Mucosa of stomach (tissue), 1 donor: ENCODE results near the gene MACROD2.

Source experiments
- H3K27me3 ChIP-seq: one replicate; pipeline ENCODE4 v1.7.0; 2013; ENCODE audit warnings: mild to moderate bottlenecking, low read length; ENCODE audit not compliant: control insufficient read depth, insufficient read depth
- H3K36me3 ChIP-seq: one replicate; pipeline ENCODE4 v1.7.0; 2013; ENCODE audit warnings: low read length; ENCODE audit not compliant: control insufficient read depth, insufficient read depth
- H3K4me1 ChIP-seq: one replicate; pipeline ENCODE4 v1.7.0; 2013; ENCODE audit warnings: mild to moderate bottlenecking, low read length; ENCODE audit not compliant: control insufficient read depth, insufficient read depth
- H3K4me3 ChIP-seq: one replicate; pipeline ENCODE4 v1.7.0; 2013; ENCODE audit warnings: low read length
- H3K9ac ChIP-seq: one replicate; pipeline ENCODE4 v1.7.0; 2013; ENCODE audit warnings: mild to moderate bottlenecking, low read length, moderate library complexity
- H3K9me3 ChIP-seq: one replicate; pipeline ENCODE4 v1.7.0; 2013; ENCODE audit warnings: mild to moderate bottlenecking, low read length, moderate library complexity; ENCODE audit not compliant: control insufficient read depth
- donor health status: Pancreatic carcinoma.

Gene MACROD2

DNA sequence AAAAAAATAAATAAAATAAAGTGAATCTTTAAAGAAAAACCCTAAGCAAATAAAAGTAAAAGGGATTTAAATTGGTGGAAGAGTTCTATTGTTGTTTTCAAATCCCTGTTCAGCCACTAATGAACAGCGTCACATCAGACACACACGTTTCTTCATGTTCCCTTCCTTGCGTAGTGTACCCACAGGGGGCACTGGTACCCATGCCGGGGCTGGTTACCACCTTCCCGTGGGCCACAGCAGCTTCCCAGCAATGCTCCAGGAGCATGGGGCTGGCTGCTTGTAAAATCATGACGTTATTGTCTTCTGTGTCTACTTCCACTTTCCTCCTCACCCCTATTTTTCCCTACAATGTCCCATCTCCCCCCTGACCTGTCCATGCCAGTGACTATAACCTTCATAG lies 1589.2 kb downstream of the MACROD2 start:
- no peak overlapping the region for H3K9ac ChIP-seq
- no peaks in the 10 kb centered on the region for H3K9me3 ChIP-seq
- H3K27me3 ChIP-seq: no peaks in the 10 kb centered on the region
- no peaks in the 10 kb centered on the region for H3K4me1 ChIP-seq
- H3K4me3 ChIP-seq: no peak overlapping the region
- no peaks in the 10 kb centered on the region for H3K36me3 ChIP-seq

DNA sequence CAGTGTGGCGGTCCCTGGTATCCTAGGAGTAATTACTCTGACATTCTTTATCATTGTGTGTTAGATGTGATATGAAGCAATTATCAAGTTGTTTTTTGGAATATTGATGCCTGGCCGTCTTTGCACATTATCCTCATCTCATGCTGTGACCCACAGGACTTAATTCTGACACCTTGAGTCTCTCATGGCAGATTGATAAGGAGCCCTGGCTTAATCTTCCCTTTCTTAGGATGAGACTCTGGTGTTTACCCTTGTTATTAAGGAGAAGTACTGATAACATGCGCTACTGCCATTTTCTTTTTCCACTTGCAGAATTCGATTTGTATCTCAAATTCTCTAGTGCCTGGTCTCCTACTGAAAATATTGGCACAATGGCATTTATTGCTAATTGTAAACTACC lies 1597.8 kb downstream of the MACROD2 start:
- no peak overlapping the region for H3K4me3 ChIP-seq
- H3K4me1 ChIP-seq: peaks cover 4% of the 10 kb centered on the region
- no peak overlapping the region for H3K9ac ChIP-seq
- H3K9me3 ChIP-seq: no peaks in the 10 kb centered on the region
- H3K27me3 ChIP-seq: no peaks in the 10 kb centered on the region
- H3K36me3 ChIP-seq: no peaks in the 10 kb centered on the region

- H3K36me3 ChIP-seq: no peaks in the 10 kb centered on the region
- peaks cover 4% of the 10 kb centered on the region for H3K4me1 ChIP-seq
- no peaks in the 10 kb centered on the region for H3K9me3 ChIP-seq
- no peak overlapping the region for H3K4me3 ChIP-seq
- no peak overlapping the region for H3K9ac ChIP-seq
- H3K27me3 ChIP-seq: no peaks in the 10 kb centered on the region
Observed at GRCh38 chr20:15594158-15594695, 1598.9 kb downstream of the MACROD2 start.

- H3K36me3 ChIP-seq: no peaks in the 10 kb centered on the region
- no peak overlapping the region for H3K9ac ChIP-seq
- no peaks in the 10 kb centered on the region for H3K27me3 ChIP-seq
- H3K4me3 ChIP-seq: no peak overlapping the region
- peaks cover 4% of the 10 kb centered on the region for H3K4me1 ChIP-seq
- no peaks in the 10 kb centered on the region for H3K9me3 ChIP-seq
Observed at GRCh38 chr20:15596220-15596890, 1601.0 kb downstream of the MACROD2 start.

DNA sequence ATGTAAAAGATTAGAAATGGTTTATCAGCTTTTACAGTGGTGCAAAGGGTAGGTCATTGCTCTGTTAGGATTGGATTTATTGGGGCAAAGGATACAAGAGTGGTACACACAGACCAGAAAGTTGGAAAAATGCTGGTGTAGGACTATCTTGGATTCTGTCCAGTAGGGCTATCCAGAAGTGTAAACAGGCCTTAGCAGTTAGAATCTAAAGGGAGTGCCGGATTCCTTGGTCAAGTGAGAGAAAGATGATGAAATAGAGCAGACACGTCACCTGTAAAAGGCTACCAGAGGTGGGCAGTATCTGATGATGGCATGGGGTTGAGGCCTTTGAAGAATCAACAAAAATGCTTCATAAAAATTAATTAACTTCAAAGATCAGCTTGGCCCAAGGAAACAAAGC lies 1602.0 kb downstream of the MACROD2 start:
- H3K27me3 ChIP-seq: no peaks in the 10 kb centered on the region
- H3K36me3 ChIP-seq: no peaks in the 10 kb centered on the region
- H3K9me3 ChIP-seq: no peaks in the 10 kb centered on the region
- H3K9ac ChIP-seq: no peak overlapping the region
- peaks cover 4% of the 10 kb centered on the region for H3K4me1 ChIP-seq
- H3K4me3 ChIP-seq: no peak overlapping the region

GRCh38 chr20:15599961-15600360 lies 1604.6 kb downstream of the MACROD2 start:
- no peaks in the 10 kb centered on the region for H3K27me3 ChIP-seq
- H3K9ac ChIP-seq: no peak overlapping the region
- H3K4me3 ChIP-seq: no peak overlapping the region
- H3K9me3 ChIP-seq: no peaks in the 10 kb centered on the region
- peaks cover 4% of the 10 kb centered on the region for H3K4me1 ChIP-seq
- no peaks in the 10 kb centered on the region for H3K36me3 ChIP-seq

- H3K27me3 ChIP-seq: no peaks in the 10 kb centered on the region
- H3K4me3 ChIP-seq: no peak overlapping the region
- peaks cover 4% of the 10 kb centered on the region for H3K4me1 ChIP-seq
- H3K9ac ChIP-seq: no peak overlapping the region
- no peaks in the 10 kb centered on the region for H3K36me3 ChIP-seq
- H3K9me3 ChIP-seq: no peaks in the 10 kb centered on the region
Observed at GRCh38 chr20:15600565-15600964, 1605.2 kb downstream of the MACROD2 start.

GRCh38 chr20:15603506-15603905 lies 1608.2 kb downstream of the MACROD2 start:
- no peaks in the 10 kb centered on the region for H3K4me1 ChIP-seq
- H3K9me3 ChIP-seq: no peaks in the 10 kb centered on the region
- H3K9ac ChIP-seq: no peak overlapping the region
- H3K27me3 ChIP-seq: no peaks in the 10 kb centered on the region
- H3K36me3 ChIP-seq: no peaks in the 10 kb centered on the region
- no peak overlapping the region for H3K4me3 ChIP-seq

DNA sequence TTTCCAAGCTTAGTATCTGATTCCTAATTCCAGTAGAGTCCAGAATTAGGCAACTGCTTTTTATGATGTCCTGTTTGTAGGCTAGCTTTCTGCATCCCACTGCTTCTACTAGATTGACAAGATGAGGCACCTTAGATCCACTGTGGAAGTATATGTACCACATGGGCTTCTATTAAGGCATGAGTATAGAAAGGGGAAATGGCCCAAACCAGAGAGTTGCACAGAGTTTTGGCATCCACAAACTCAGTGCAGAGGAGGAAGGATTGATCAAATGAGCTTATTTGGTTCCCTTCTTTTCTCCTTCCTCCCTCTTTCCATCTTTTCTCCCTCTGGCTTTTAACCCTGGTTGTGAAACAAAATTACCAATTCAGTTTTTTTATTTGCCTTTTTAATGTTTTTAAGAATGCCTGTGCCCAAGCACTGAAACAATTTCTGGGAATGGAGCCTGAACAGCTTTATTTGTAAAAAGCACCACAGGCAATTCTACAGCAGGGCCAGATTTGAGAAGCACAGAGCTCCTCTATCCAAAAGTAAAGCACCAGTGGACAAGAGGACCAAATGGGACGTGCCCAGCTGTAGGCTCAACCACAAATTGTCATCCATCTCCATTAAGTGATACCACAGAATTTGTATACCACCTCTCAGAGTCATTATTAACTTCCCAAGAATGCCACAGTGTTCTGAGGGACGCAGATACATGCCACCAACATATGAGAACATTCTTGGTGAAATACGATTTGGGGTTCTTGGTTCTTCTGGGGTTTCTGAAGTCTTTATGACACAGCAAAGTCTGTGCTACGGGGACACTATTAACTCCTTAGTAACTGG lies 1608.9 kb downstream of the MACROD2 start:
- Histone ChIP-seq H3K9me3 (no peaks in the 10 kb centered on the region), H3K27me3 (no peaks in the 10 kb centered on the region), H3K4me1 (no peaks in the 10 kb centered on the region), H3K4me3 (no peak overlapping the region), H3K36me3 (no peaks in the 10 kb centered on the region), H3K9ac (no peak overlapping the region)

DNA sequence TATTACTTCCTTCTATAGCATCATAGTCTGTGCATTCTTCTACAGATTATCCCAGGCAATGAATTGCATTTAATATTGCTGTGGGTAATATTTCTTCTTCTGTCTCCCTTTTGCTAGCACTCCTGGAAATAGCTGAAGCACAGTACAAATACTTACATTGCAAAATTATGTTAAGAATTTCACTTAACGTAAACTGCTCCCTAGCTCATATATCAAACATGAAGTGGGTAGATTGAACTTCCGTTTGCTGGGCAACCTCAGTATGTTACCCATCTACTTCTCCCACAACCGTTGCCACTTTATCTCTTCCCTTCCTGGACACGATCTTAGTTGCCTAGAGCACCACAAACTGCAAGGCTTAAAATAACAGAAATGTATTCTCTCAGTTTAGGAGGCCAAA lies 1614.6 kb downstream of the MACROD2 start:
- no peak overlapping the region for H3K4me3 ChIP-seq

GRCh38 chr20:15610787-15611186 lies 1615.5 kb downstream of the MACROD2 start:
- Histone ChIP-seq H3K36me3 (no peaks in the 10 kb centered on the region), H3K4me1 (peaks cover 5% of the 10 kb centered on the region), H3K9me3 (no peaks in the 10 kb centered on the region)

More for the DNA sequence above, 1614.6 kb downstream of the MACROD2 start:
- H3K27me3 ChIP-seq: no peaks in the 10 kb centered on the region
- H3K4me1 ChIP-seq: peaks cover 5% of the 10 kb centered on the region
- no peaks in the 10 kb centered on the region for H3K36me3 ChIP-seq
- H3K9me3 ChIP-seq: no peaks in the 10 kb centered on the region
- H3K9ac ChIP-seq: no peak overlapping the region

GRCh38 chr20:15611541-15611940 lies 1616.2 kb downstream of the MACROD2 start:
- Histone ChIP-seq H3K9ac (no peak overlapping the region), H3K4me3 (no peak overlapping the region), H3K27me3 (no peaks in the 10 kb centered on the region), H3K36me3 (no peaks in the 10 kb centered on the region), H3K4me1 (peaks cover 5% of the 10 kb centered on the region), H3K9me3 (no peaks in the 10 kb centered on the region)

More at GRCh38 chr20:15610787-15611186, 1615.5 kb downstream of the MACROD2 start:
- Histone ChIP-seq H3K4me3 (no peak overlapping the region), H3K27me3 (no peaks in the 10 kb centered on the region), H3K9ac (no peak overlapping the region)
